ENCODE data around the gene PLA2G4A. TPM values are rescaled to one million over a fixed set of nuclear protein-coding genes. Genes with fewer than 3 reads are reported as not detected.
"Not testable (repeated sequence)": the region's sequence is repeated elsewhere in the genome, so short reads cannot be mapped to it uniquely, and the experiment has no call there.

PLA2G4A gene
- total RNA-seq, 1 experiment from 2014 or later: 3.8 TPM

- H3K36me3 Mint-ChIP-seq (ENCODE audit: insufficient read depth, unreplicated experiment); BruUV-seq (replicated peaks); H3K9me3 Mint-ChIP-seq (ENCODE audit: unreplicated experiment); H3K27ac Mint-ChIP-seq (ENCODE audit: low read depth, unreplicated experiment); H3K4me1 Mint-ChIP-seq (ENCODE audit: insufficient read depth, unreplicated experiment); H3K4me3 Mint-ChIP-seq (ENCODE audit: unreplicated experiment); H3K27me3 Mint-ChIP-seq (ENCODE audit: insufficient read depth, unreplicated experiment): not testable (repeated sequence)
- peak; percentile 57 for DNase-seq (ENCODE audit: unreplicated experiment)
- intact Hi-C loops (cut with micrococcal nuclease): loop anchor here (1.0 to 10.0 kb wide), 4 partner anchors 69 to 515 kb away; no protein-coding TSS in a partner anchor
- TF ChIP-seq, protein P1, sequence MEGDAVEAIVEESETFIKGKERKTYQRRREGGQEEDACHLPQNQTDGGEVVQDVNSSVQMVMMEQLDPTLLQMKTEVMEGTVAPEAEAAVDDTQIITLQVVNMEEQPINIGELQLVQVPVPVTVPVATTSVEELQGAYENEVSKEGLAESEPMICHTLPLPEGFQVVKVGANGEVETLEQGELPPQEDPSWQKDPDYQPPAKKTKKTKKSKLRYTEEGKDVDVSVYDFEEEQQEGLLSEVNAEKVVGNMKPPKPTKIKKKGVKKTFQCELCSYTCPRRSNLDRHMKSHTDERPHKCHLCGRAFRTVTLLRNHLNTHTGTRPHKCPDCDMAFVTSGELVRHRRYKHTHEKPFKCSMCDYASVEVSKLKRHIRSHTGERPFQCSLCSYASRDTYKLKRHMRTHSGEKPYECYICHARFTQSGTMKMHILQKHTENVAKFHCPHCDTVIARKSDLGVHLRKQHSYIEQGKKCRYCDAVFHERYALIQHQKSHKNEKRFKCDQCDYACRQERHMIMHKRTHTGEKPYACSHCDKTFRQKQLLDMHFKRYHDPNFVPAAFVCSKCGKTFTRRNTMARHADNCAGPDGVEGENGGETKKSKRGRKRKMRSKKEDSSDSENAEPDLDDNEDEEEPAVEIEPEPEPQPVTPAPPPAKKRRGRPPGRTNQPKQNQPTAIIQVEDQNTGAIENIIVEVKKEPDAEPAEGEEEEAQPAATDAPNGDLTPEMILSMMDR (IDR thresholded peaks at IDR 0.05; ENCODE audit: unreplicated experiment): peak; percentile 55
- POLR2A ChIA-PET: interaction anchor here (0.6 to 1.2 kb wide), 2 partner anchors 38 to 69 kb away, joined by 4 read pairs; no protein-coding TSS in a partner anchor
- CTCF ChIA-PET: interaction anchor here (0.5 to 7.4 kb wide), 26 partner anchors 10 to 437 kb away, joined by 3 to 35 read pairs (median 5); no protein-coding TSS in a partner anchor
Observed at GRCh38 chr1:186917106-186917786, 88.5 kb downstream of the PLA2G4A start.

GRCh38 chr1:186921386-186921785 lies 92.6 kb downstream of the PLA2G4A start:
- intact Hi-C loops (cut with micrococcal nuclease); H3K27me3 Mint-ChIP-seq (ENCODE audit: insufficient read depth, unreplicated experiment); H3K9me3 Mint-ChIP-seq (ENCODE audit: unreplicated experiment); H3K4me1 Mint-ChIP-seq (ENCODE audit: insufficient read depth, unreplicated experiment); H3K36me3 Mint-ChIP-seq (ENCODE audit: insufficient read depth, unreplicated experiment); BruUV-seq (replicated peaks); H3K4me3 Mint-ChIP-seq (ENCODE audit: unreplicated experiment); POLR2A ChIA-PET; H3K27ac Mint-ChIP-seq (ENCODE audit: low read depth, unreplicated experiment); DNase-seq (ENCODE audit: unreplicated experiment): not testable (repeated sequence)
- CTCF ChIA-PET: interaction anchor here (1.3 kb wide), 1 partner anchor 21 kb away, joined by 3 read pairs; no protein-coding TSS in a partner anchor

GRCh38 chr1:186922814-186923213 lies 94.1 kb downstream of the PLA2G4A start:
- not testable (repeated sequence) for H3K4me1 Mint-ChIP-seq (ENCODE audit: insufficient read depth, unreplicated experiment); DNase-seq (ENCODE audit: unreplicated experiment); H3K36me3 Mint-ChIP-seq (ENCODE audit: insufficient read depth, unreplicated experiment); H3K27ac Mint-ChIP-seq (ENCODE audit: low read depth, unreplicated experiment); H3K4me3 Mint-ChIP-seq (ENCODE audit: unreplicated experiment); H3K9me3 Mint-ChIP-seq (ENCODE audit: unreplicated experiment); H3K27me3 Mint-ChIP-seq (ENCODE audit: insufficient read depth, unreplicated experiment)
- ChIA-PET CTCF (interaction anchor here (0.5 to 0.6 kb wide), 2 partner anchors 481 to 647 kb away, joined by 3 read pairs; no protein-coding TSS in a partner anchor), POLR2A (interaction anchor here (0.8 kb wide), 1 partner anchor 64 kb away, joined by 3 read pairs; no protein-coding TSS in a partner anchor)
- intact Hi-C loops (cut with micrococcal nuclease): loop anchor here (2.0 kb wide), 1 partner anchor 242 kb away; the partner anchor contains the start of gene PTGS2
- BruUV-seq (replicated peaks): TSS peak; percentile 64

DNA sequence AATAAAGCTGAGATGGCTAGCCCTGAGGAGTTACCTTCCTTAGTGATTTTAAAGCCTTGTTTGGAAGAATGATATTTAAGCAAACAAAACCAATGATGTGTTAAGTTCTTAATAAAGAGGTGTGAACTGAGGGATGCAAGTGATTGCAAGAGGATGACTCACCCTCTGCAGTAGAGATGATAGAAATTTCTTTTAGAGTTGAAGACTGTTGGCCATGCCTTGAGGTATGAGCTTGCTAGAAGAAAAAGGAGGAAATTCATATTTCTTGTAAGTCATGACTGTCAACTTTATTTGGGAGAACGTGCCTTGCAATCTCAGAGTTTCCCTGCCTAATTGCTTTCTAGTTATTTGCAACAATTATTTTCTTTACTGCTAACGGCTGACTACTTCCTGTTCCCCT lies 94.7 kb downstream of the PLA2G4A start:
- ChIA-PET CTCF (interaction anchor here (0.6 to 0.9 kb wide), 2 partner anchors 201 to 481 kb away, joined by 3 to 4 read pairs; no protein-coding TSS in a partner anchor), POLR2A (interaction anchor here (0.8 to 1.1 kb wide), 2 partner anchors 27 to 65 kb away, joined by 3 to 4 read pairs; no protein-coding TSS in a partner anchor)
- no peak overlapping the region for H3K4me3 Mint-ChIP-seq (ENCODE audit: unreplicated experiment)
- BruUV-seq (replicated peaks): no TSS peak
- no peaks in the 10 kb centered on the region for H3K36me3 Mint-ChIP-seq (ENCODE audit: insufficient read depth, unreplicated experiment)
- peak; percentile 23 for DNase-seq (ENCODE audit: unreplicated experiment)
- TF ChIP-seq, protein P1 (IDR thresholded peaks at IDR 0.05; ENCODE audit: unreplicated experiment): no peak
- H3K9me3 Mint-ChIP-seq (ENCODE audit: unreplicated experiment): no peaks in the 10 kb centered on the region
- H3K27ac Mint-ChIP-seq (ENCODE audit: low read depth, unreplicated experiment): no peak overlapping the region
- intact Hi-C loops (cut with micrococcal nuclease): loop anchor here (2.0 kb wide), 1 partner anchor 243 kb away; the partner anchor contains the start of gene PTGS2
- no peaks in the 10 kb centered on the region for H3K27me3 Mint-ChIP-seq (ENCODE audit: insufficient read depth, unreplicated experiment)
- H3K4me1 Mint-ChIP-seq (ENCODE audit: insufficient read depth, unreplicated experiment): peaks cover 9% of the 10 kb centered on the region

All from MCF 10A (cell line).